ENCODE data around the gene NOS1. TPM values are rescaled to one million over a fixed set of nuclear protein-coding genes. Genes with fewer than 3 reads are reported as not detected.

Gene NOS1
- total RNA-seq, 2 donors from 2014 or later = 2.6 to 8.3 TPM

GRCh38 chr12:117165342-117165741, 196.1 kb downstream of the NOS1 start:
- H3K27ac ChIP-seq = peak overlapping the region in 1 of 2 donors; percentile 31
- TF ChIP-seq POLR2AphosphoS5 (IDR thresholded peaks at IDR 0.05) = peak; percentile 57
- TF ChIP-seq CTCF (IDR thresholded peaks at IDR 0.05) = no peak
- H3K4me1 ChIP-seq (replicated peaks) = no peaks in the 10 kb centered on the region
- no peak overlapping the region for H3K4me3 ChIP-seq
- no peaks in the 10 kb centered on the region for H3K36me3 ChIP-seq
- DNase-seq (ENCODE audit: low spot score) = peak; percentile 66
- WGBS = 45% methylated on average over 5 of the region's 5 CpGs
- intact Hi-C loops (cut with DNase I) = no loop called here
- H3K27me3 ChIP-seq (replicated peaks; ENCODE audit: insufficient read depth) = no peaks in the 10 kb centered on the region
- no peaks in the 10 kb centered on the region for H3K9me3 ChIP-seq

- intact Hi-C loops (cut with DNase I) = no loop called here
- no peak overlapping the region for H3K27ac ChIP-seq
Measured at GRCh38 chr12:117162633-117163032, 198.8 kb downstream of the NOS1 start.

GRCh38 chr12:117162167-117162539, 199.3 kb downstream of the NOS1 start:
- DNase-seq (ENCODE audit: low spot score) = no peak
- H3K27ac ChIP-seq = no peak overlapping the region
- H3K27me3 ChIP-seq (replicated peaks; ENCODE audit: insufficient read depth) = no peaks in the 10 kb centered on the region
- H3K9me3 ChIP-seq = no peaks in the 10 kb centered on the region
- intact Hi-C loops (cut with DNase I) = no loop called here
- peaks cover 0 to 4% of the 10 kb centered on the region in 2 donors for H3K36me3 ChIP-seq
- 93% methylated on average over 8 of the region's 8 CpGs for WGBS
- TF ChIP-seq POLR2AphosphoS5 (IDR thresholded peaks at IDR 0.05) (no peak), POLR2A (IDR thresholded peaks at IDR 0.05) (no peak), CTCF (IDR thresholded peaks at IDR 0.05) (no peak)
- H3K4me3 ChIP-seq = no peak overlapping the region
- no peaks in the 10 kb centered on the region for H3K4me1 ChIP-seq (replicated peaks)

More at GRCh38 chr12:117162633-117163032, 198.8 kb downstream of the NOS1 start:
- H3K36me3 ChIP-seq = peaks cover 0 to 3% of the 10 kb centered on the region in 2 donors
- no peaks in the 10 kb centered on the region for H3K9me3 ChIP-seq
- no peaks in the 10 kb centered on the region for H3K27me3 ChIP-seq (replicated peaks; ENCODE audit: insufficient read depth)
- H3K4me1 ChIP-seq (replicated peaks) = no peaks in the 10 kb centered on the region
- no peak for DNase-seq (ENCODE audit: low spot score)
- WGBS = 83% methylated on average over 7 of the region's 7 CpGs
- TF ChIP-seq POLR2A (IDR thresholded peaks at IDR 0.05) = no peak
- no peak for TF ChIP-seq POLR2AphosphoS5 (IDR thresholded peaks at IDR 0.05)
- TF ChIP-seq CTCF (IDR thresholded peaks at IDR 0.05) = no peak
- no peak overlapping the region for H3K4me3 ChIP-seq

- no peaks in the 10 kb centered on the region for H3K9me3 ChIP-seq
- WGBS = 77% methylated on average over 10 of the region's 10 CpGs
- no peak for TF ChIP-seq CTCF (IDR thresholded peaks at IDR 0.05)
- no peak for TF ChIP-seq POLR2A (IDR thresholded peaks at IDR 0.05)
- TF ChIP-seq POLR2AphosphoS5 (IDR thresholded peaks at IDR 0.05) = no peak
- H3K27me3 ChIP-seq (replicated peaks; ENCODE audit: insufficient read depth) = no peaks in the 10 kb centered on the region
- peaks cover 0 to 4% of the 10 kb centered on the region in 2 donors for H3K36me3 ChIP-seq
- no peak for DNase-seq (ENCODE audit: low spot score)
- intact Hi-C loops (cut with DNase I) = no loop called here
- no peak overlapping the region for H3K27ac ChIP-seq
- H3K4me1 ChIP-seq (replicated peaks) = no peaks in the 10 kb centered on the region
- H3K4me3 ChIP-seq = no peak overlapping the region
Measured at GRCh38 chr12:117161460-117162166, 199.8 kb downstream of the NOS1 start.

- Histone ChIP-seq H3K9me3 (no peaks in the 10 kb centered on the region), H3K36me3 (peaks cover 0 to 7% of the 10 kb centered on the region in 2 donors), H3K27me3 (replicated peaks; ENCODE audit: insufficient read depth) (no peaks in the 10 kb centered on the region), H3K4me1 (replicated peaks) (no peaks in the 10 kb centered on the region), H3K27ac (no peak overlapping the region), H3K4me3 (no peak overlapping the region)
- 81% methylated on average over 9 of the region's 9 CpGs for WGBS
- intact Hi-C loops (cut with DNase I) = no loop called here
- DNase-seq (ENCODE audit: low spot score) = no peak
- TF ChIP-seq POLR2AphosphoS5 (IDR thresholded peaks at IDR 0.05) (no peak), POLR2A (IDR thresholded peaks at IDR 0.05) (no peak), CTCF (IDR thresholded peaks at IDR 0.05) (no peak)
Measured at GRCh38 chr12:117159674-117160073, 201.8 kb downstream of the NOS1 start.
